Measurements from ENCODE around the gene ABCA4. TPM values are rescaled to one million over a fixed set of nuclear protein-coding genes. Genes with fewer than 3 reads are reported as not detected.

ABCA4 gene
- total and polyA plus RNA-seq, 2 of the 8 experiments (the other 6 are each of a cell fraction or from before 2014, with no cell fraction given), result 0.06 TPM; not detected in 1

GRCh38 chr1:94087193-94087592, 33.8 kb downstream of the ABCA4 start:
- Histone ChIP-seq H2BK5ac (ENCODE audit: low read depth, low read length) (no peak overlapping the region), H3K14ac (ENCODE audit: insufficient read length) (no peak overlapping the region), H4K8ac (ENCODE audit: extremely low read depth, insufficient read depth, low read length) (no peak overlapping the region), H3K27ac (ENCODE audit: low read depth, low read length) (no peak overlapping the region), H3K79me1 (ENCODE audit: low read depth, low read length) (no peaks in the 10 kb centered on the region), H2BK15ac (ENCODE audit: low read length) (no peak overlapping the region), H3K18ac (ENCODE audit: extremely low read depth, low read length) (no peak overlapping the region), H3K23ac (ENCODE audit: insufficient read length) (no peak overlapping the region), H4K91ac (replicated peaks; ENCODE audit: insufficient read length, low read length) (no peak overlapping the region), H2AFZ (ENCODE audit: low read length) (no peak overlapping the region), H3K79me2 (ENCODE audit: control insufficient read depth in 1 of 2, insufficient read depth in 2 of 2, low read length in 2 of 2) (no peaks in the 10 kb centered on the region), H3K4me2 (ENCODE audit: insufficient read depth in 1 of 2, low read depth in 2 of 2, low read length in 2 of 2) (no peak overlapping the region), H3K23me2 (ENCODE audit: low read depth, low read length) (no peaks in the 10 kb centered on the region), H3K9ac (replicated peaks in 1 of 4; ENCODE audit: extremely low read depth in 1 of 4, low read depth in 3 of 4, low read length in 3 of 4) (no peak overlapping the region), H3K9me3 (ENCODE audit: insufficient read depth in 2 of 2, low read depth in 1 of 2, low read length in 1 of 2) (no peaks in the 10 kb centered on the region), H3K4me3 (ENCODE audit: extremely low read depth in 1 of 4, insufficient read depth in 2 of 4, low read depth in 3 of 4, low read length in 4 of 4) (no peak overlapping the region), H3K4me1 (replicated peaks in 1 of 4; ENCODE audit: control insufficient read depth in 3 of 4, insufficient read depth in 4 of 4, low read length in 3 of 4) (no peaks in the 10 kb centered on the region), H4K20me1 (replicated peaks in 1 of 2; ENCODE audit: control insufficient read depth in 1 of 2, insufficient read depth in 2 of 2, low read length in 2 of 2) (no peaks in the 10 kb centered on the region), H2BK12ac (ENCODE audit: low read depth, low read length) (no peak overlapping the region), H3K27me3 (replicated peaks in 1 of 4; ENCODE audit: control insufficient read depth in 3 of 4, extremely low read depth in 1 of 4, insufficient read depth in 3 of 4, low read length in 3 of 4) (no peaks in the 10 kb centered on the region; a peak in 2 of 7 replicates), H2BK20ac (ENCODE audit: low read length) (no peak overlapping the region), H3K56ac (replicated peaks; ENCODE audit: insufficient read length, low read depth, low read length) (no peak overlapping the region), H4K5ac (ENCODE audit: insufficient read length, low read depth, low read length) (no peak overlapping the region), H2AK5ac (ENCODE audit: low read depth, low read length) (no peak overlapping the region), H2BK120ac (replicated peaks; ENCODE audit: low read depth, low read length) (no peak overlapping the region), H3K36me3 (ENCODE audit: control insufficient read depth in 2 of 4, insufficient read depth in 4 of 4, low read length in 3 of 4) (no peaks in the 10 kb centered on the region), H3K4ac (replicated peaks; ENCODE audit: insufficient read length, low read depth, low read length) (no peak overlapping the region)
- 82% methylated on average over 2 of the region's 2 CpGs; no CpG with 5 or more reads in 1 of the 2 experiments for WGBS, 2 experiments (ENCODE audit: extremely low coverage in 1 of 2, insufficient coverage in 1 of 2, insufficient read length in 1 of 2, insufficient replicate concordance in 2 of 2, low coverage in 1 of 2, low lambda C conversion rate in 2 of 2, missing lambda C conversion rate in 1 of 2)
- ChIA-PET POLR2A (ENCODE audit: partially characterized antibody) (no interaction called here), CTCF (ENCODE audit: partially characterized antibody) (no interaction called here)
- FAIRE-seq, result no peak
- no peak for DNase-seq (ENCODE audit: low read depth in 1 of 2, low spot score in 2 of 2)
- TF ChIP-seq SIRT6 (IDR thresholded peaks at IDR 0.05; ENCODE audit: low read length) (no peak), CEBPB (IDR thresholded peaks at IDR 0.05; ENCODE audit: low read depth, low read length) (no peak), NANOG (IDR thresholded peaks at IDR 0.05; ENCODE audit: insufficient read depth, low read depth, low read length, poor library complexity, severe bottlenecking) (no peak), CBX5 (IDR thresholded peaks at IDR 0.05; ENCODE audit: low read depth, low read length) (no peak), JUND (IDR thresholded peaks at IDR 0.05; ENCODE audit: low read length) (no peak), NRF1 (IDR thresholded peaks at IDR 0.05; ENCODE audit: low read depth, low read length) (no peak), SP1 (IDR thresholded peaks at IDR 0.05; ENCODE audit: low read depth, low read length) (no peak), GABPA (IDR thresholded peaks at IDR 0.05; ENCODE audit: borderline replicate concordance, insufficient read depth, low read length) (no peak), BACH1 (IDR thresholded peaks at IDR 0.05; ENCODE audit: low read length) (no peak), SIN3A (conservative IDR thresholded peaks at IDR 0.05 in 1 of 2, IDR thresholded peaks at IDR 0.05 in 1 of 2; ENCODE audit: low read depth in 1 of 2, low read length in 2 of 2) (no peak), YY1 (IDR thresholded peaks at IDR 0.05; ENCODE audit: low read depth, low read length) (no peak), CHD1 (IDR thresholded peaks at IDR 0.05; ENCODE audit: low read depth, low read length) (no peak), KDM1A (IDR thresholded peaks at IDR 0.05; ENCODE audit: borderline replicate concordance, low read length) (no peak), TEAD4 (IDR thresholded peaks at IDR 0.05; ENCODE audit: low read depth, low read length) (no peak), RNF2 (IDR thresholded peaks at IDR 0.05; ENCODE audit: borderline replicate concordance, low read depth, low read length, missing control alignments, poor library complexity, severe bottlenecking) (no peak), TAF1 (IDR thresholded peaks at IDR 0.05; ENCODE audit: low read depth, low read length) (no peak)
